ENCODE data around the gene TMEM130. TPM values are rescaled to one million over a fixed set of nuclear protein-coding genes. Genes with fewer than 3 reads are reported as not detected.

TMEM130 gene
- total RNA-seq, 1 donor from 2014 or later: 2.9 TPM

- DNase-seq: no peak
- Histone ChIP-seq H3K27me3 (ENCODE audit: low read depth) (peaks cover 5% of the 10 kb centered on the region), H3K4me3 (no peak overlapping the region), H3K36me3 (no peaks in the 10 kb centered on the region), H3K4me1 (no peaks in the 10 kb centered on the region), H3K9me3 (no peaks in the 10 kb centered on the region), H3K27ac (no peak overlapping the region)
- no peak for TF ChIP-seq CTCF (IDR thresholded peaks at IDR 0.05)
- intact Hi-C loops (cut with DNase I): no loop called here
- no peak for ATAC-seq
Observed at GRCh38 chr7:98827258-98827657, 42.6 kb downstream of the TMEM130 start.

GRCh38 chr7:98826811-98827231 lies 43.0 kb downstream of the TMEM130 start:
- Histone ChIP-seq H3K27me3 (ENCODE audit: low read depth) (peaks cover 5% of the 10 kb centered on the region), H3K27ac (no peak overlapping the region), H3K4me3 (no peak overlapping the region), H3K4me1 (no peaks in the 10 kb centered on the region), H3K36me3 (no peaks in the 10 kb centered on the region), H3K9me3 (no peaks in the 10 kb centered on the region)
- intact Hi-C loops (cut with DNase I): no loop called here
- DNase-seq (no peak), ATAC-seq (peak in 1 of 2 donors; percentile 34)
- TF ChIP-seq CTCF (IDR thresholded peaks at IDR 0.05): no peak

GRCh38 chr7:98826387-98826786 lies 43.4 kb downstream of the TMEM130 start:
- Histone ChIP-seq H3K36me3 (no peaks in the 10 kb centered on the region), H3K27ac (no peak overlapping the region), H3K27me3 (ENCODE audit: low read depth) (peaks cover 5% of the 10 kb centered on the region), H3K4me3 (no peak overlapping the region), H3K9me3 (no peaks in the 10 kb centered on the region), H3K4me1 (no peaks in the 10 kb centered on the region)
- intact Hi-C loops (cut with DNase I): no loop called here
- peak in 1 of 2 donors; percentile 15 for ATAC-seq
- TF ChIP-seq CTCF (IDR thresholded peaks at IDR 0.05): no peak
- DNase-seq: no peak

GRCh38 chr7:98823226-98823625 lies 46.6 kb downstream of the TMEM130 start:
- intact Hi-C loops (cut with DNase I): no loop called here
- no peak for ATAC-seq

GRCh38 chr7:98821348-98821747 lies 48.5 kb downstream of the TMEM130 start:
- no peak for TF ChIP-seq CTCF (IDR thresholded peaks at IDR 0.05)
- H3K4me3 ChIP-seq: no peak overlapping the region
- H3K27me3 ChIP-seq (ENCODE audit: low read depth): no peaks in the 10 kb centered on the region
- no peaks in the 10 kb centered on the region for H3K9me3 ChIP-seq
- H3K27ac ChIP-seq: no peak overlapping the region
- DNase-seq (no peak), ATAC-seq (no peak)
- no peaks in the 10 kb centered on the region for H3K36me3 ChIP-seq
- intact Hi-C loops (cut with DNase I): no loop called here
- no peaks in the 10 kb centered on the region for H3K4me1 ChIP-seq

More at GRCh38 chr7:98823226-98823625, 46.6 kb downstream of the TMEM130 start:
- no peak for DNase-seq
- Histone ChIP-seq H3K4me3 (no peak overlapping the region), H3K27me3 (ENCODE audit: low read depth) (peaks cover 5% of the 10 kb centered on the region), H3K4me1 (no peaks in the 10 kb centered on the region), H3K9me3 (no peaks in the 10 kb centered on the region), H3K36me3 (no peaks in the 10 kb centered on the region), H3K27ac (no peak overlapping the region)
- no peak for TF ChIP-seq CTCF (IDR thresholded peaks at IDR 0.05)
